Renal cortical epithelial cell (primary cell): ENCODE data around the gene NUTF2. TPM values are rescaled to one million over a fixed set of nuclear protein-coding genes. Genes with fewer than 3 reads are reported as not detected.
A peak's percentile ranks its signal among the peaks of the same experiment; 100 is the strongest.

Experiments used
- DNase-seq: peaks from one replicate; pipeline ENCODE4 v3.0.0-alpha.2; 2011; ENCODE audit warnings: low read depth
- total RNA-seq: library from RNA; depleted of rRNA; stranded (reverse); fragments of >200 nt; gene quantifications from 2 replicates; pipeline ENCODE4 v1.2.3, GENCODE V29; 2014

The NUTF2 gene
- total RNA-seq, 1 donor from 2014 or later = 204 TPM

GRCh38 chr16:67837811-67838210, 8.9 kb upstream of the NUTF2 start:
- no peak for DNase-seq

DNA sequence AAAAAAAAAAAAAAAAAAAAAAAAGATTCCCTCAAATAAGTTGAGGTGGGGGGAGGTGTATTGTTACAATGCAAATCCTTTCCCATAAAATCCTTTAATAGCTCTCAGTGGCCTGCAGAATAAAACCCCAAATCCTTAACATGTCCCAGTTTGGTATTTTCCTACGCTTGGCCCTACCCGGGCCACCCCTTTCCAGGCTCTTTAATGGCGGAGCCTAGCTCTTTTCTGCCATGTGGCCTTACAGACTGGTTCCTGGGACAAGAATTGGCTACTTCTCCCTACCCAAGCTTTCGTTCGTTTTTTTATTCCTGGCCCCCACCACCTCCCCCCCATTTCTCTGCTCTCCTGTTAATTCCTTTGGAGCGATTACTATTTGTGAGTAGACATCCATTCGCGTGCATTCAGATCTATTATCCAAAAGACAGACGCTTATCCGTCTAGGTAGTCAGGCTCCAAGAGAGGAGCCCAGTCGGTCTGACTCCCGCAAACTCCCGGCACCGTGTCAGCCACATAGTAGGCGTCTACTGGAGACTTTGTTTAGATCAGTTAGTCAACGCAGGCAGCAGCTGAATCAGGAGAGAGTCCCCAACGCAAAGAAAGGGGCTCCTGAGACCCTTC, 5.4 kb upstream of the NUTF2 start:
- DNase-seq = no peak

GRCh38 chr16:67841816-67842508, 4.8 kb upstream of the NUTF2 start, which contains the start of gene THAP11:
THAP11 (plus strand) TSS chr16:67842320; CDS start chr16:67842555, 235 bp downstream.
- DNase-seq = peak; percentile 82

GRCh38 chr16:67842509-67843342, 4.0 kb upstream of the NUTF2 start:
- DNase-seq = no peak

DNA sequence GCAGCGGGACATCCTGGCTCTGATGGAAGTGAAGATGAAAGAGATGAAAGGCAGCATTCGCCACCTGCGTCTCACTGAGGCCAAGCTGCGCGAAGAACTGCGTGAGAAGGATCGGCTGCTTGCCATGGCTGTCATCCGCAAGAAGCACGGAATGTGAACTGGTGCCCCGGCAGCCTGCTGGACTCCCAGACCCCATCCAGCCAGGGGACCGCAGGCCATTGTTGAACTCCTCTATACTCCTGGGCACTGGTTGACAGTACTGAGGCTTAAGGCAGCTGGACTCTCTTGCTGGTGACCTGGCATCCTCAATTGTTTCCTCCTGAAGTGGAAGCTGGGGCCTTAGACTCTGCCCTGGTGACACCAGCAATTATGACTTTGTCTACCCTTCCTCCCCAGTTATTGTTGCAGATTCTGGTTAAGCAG, 3.4 kb upstream of the NUTF2 start:
- DNase-seq = no peak

DNA sequence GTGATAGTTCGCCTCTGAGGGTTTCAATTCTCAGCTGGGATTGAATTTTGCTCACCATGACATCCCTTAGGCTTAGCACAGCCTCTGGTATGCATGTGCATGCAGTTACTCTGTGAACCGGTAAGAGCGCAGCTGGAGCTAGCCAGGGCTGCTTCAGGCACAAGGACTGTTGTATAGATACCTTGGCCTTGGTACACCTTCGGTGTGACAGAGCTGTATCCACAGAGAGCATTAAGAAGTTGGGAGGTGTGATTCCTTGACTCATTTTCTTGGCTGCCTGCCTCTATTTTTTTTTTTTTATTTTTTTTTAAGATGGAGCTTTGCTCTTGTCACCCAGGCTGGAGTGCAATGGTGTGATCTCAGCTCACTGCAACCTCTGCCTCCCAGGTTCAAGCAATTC, 2.2 kb upstream of the NUTF2 start:
- DNase-seq = peak; percentile 46

DNA sequence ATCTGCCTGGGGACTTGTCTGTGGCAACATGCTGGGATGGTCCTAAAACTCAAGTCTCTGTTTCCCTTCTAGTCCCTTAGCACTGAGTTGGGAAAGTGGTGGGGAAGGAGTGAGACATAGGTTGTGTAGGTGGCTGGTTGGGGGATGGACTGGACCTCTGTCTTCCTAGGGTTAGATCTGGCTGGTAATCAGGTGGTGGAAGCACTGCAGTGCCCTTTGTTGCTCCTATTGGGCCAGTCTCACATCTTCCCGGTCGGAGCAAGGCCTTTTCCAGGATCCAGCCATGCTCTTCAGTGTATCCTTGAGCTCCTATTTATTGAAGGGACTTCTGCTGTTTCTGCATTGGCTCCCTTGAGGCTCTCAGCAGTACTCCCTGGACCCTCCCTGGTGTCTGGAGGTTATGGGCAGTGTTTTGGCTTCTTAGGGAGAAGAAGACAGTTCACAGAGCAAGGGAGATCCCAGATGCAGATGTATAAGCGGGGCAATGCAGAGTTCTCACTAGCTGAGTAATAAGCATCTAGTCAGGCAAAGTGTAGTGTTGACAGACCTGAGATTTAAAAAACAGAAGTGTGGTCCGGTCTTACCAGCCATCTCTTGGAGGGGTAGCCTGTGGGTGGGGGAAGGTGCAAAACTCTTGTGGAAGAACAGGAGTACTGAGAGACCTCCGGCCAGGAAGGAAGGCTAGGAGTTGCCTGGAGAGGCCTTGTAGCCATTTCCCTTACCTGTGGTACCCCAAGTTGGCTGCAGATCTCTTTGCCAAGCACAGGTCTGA, 1.3 kb upstream of the NUTF2 start:
- DNase-seq = no peak

GRCh38 chr16:67846063-67846319, 742 bp upstream of the NUTF2 start:
- no peak for DNase-seq

- DNase-seq = peak; percentile 75
Measured at GRCh38 chr16:67847064-67847861, 530 bp downstream of the NUTF2 start, which contains the start of gene CENPT. CENPT (minus strand) TSS chr16:67847693; CDS start chr16:67833859, 13,834 bp downstream.

DNA sequence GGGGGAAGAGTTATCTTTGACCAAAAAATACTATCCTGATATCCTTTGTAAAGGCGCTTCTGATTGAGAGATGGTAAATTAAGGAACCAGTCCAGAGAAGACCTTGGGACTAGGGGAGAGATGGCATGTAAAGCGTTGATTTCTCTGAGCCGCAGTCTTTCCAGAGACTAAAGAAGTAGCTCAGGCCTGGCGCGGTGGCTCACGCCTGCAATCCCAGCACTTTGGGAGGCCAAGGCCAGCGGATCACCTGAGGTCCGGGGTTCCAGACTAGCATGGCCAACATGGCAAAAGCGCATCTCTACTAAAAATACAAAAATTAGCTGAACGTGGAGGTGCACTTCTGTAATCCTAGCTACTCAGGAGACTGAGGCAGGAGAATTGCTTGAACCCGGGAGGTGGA, 1.4 kb downstream of the NUTF2 start:
- no peak for DNase-seq

- no peak for DNase-seq
Measured at GRCh38 chr16:67853670-67854069, 6.9 kb downstream of the NUTF2 start.

GRCh38 chr16:67855789-67856188, 9.1 kb downstream of the NUTF2 start:
- DNase-seq = no peak

GRCh38 chr16:67856927-67857546, 10.3 kb downstream of the NUTF2 start:
- no peak for DNase-seq

GRCh38 chr16:67857547-67858233, 11.0 kb downstream of the NUTF2 start:
- peak; percentile 99 for DNase-seq

DNA sequence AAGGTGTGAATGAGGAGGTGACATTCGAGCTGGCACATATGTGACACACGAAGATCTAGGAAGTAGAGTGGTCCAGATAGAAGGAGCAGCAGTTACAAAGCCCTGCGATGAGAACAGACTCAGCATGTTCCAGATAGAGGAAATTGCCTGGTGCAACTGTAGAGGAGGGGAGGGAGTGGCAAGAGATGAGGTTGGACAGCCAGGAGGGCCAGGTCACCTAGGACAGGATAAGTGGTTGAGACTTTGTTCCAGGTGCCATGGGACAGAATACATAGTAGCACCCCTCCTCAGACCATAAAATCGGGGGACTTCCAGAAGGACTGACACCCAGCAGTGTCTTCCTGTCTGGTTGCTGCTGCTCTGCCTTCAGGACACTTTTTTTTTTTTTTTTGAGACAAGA, 11.8 kb downstream of the NUTF2 start:
- DNase-seq = no peak

- DNase-seq = no peak
Measured at GRCh38 chr16:67860589-67861398, 14.1 kb downstream of the NUTF2 start.

DNA sequence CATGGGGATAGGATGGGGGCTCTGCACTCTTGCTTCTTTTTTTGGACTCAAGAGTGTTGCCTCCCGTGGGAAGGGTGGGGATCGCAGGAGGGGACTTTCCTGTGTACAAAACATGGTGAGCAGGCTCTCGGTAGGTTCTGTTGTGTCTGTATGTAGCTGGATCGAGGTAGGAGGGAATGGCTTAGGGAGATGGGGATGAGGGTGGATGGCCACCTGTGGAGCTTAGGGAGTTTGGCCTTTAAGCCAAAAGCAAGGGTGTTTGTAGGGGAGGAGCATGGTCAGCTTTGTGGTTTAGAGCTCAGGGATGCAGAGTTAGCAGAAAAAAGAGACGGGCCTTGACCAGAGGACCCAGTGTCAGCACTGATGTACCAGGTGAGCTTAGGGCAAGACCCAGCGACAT, 15.1 kb downstream of the NUTF2 start:
- DNase-seq = no peak

GRCh38 chr16:67862623-67863583, 16.2 kb downstream of the NUTF2 start:
- peak; percentile 72 for DNase-seq
